ENCODE results near the gene FBXL14. TPM values are rescaled to one million over a fixed set of nuclear protein-coding genes. Genes with fewer than 3 reads are reported as not detected.

FBXL14 gene
- total and polyA plus RNA-seq, 4 donors: 4.4 to 23.0 (median 13.1) TPM

GRCh38 chr12:1553987-1554982 is 40.1 kb downstream of the FBXL14 start:
- no peaks in the 10 kb centered on the region for H3K27me3 ChIP-seq (ENCODE audit: control insufficient read depth in 3 of 3, insufficient read depth in 3 of 3, low read length in 2 of 3)
- no peak for ATAC-seq (ENCODE audit: insufficient read depth, low FRiP score)
- TF ChIP-seq CTCF (IDR thresholded peaks at IDR 0.05; ENCODE audit: control extremely low read depth, extremely low read depth): no peak
- 77 to 87% methylated on average over 14 of the region's 14 CpGs for whole genome bisulfite sequencing, 2 donors
- H3K27ac ChIP-seq (ENCODE audit: low read depth in 1 of 2, low read length in 1 of 2): no peak overlapping the region
- DNase-seq: no peak
- peaks cover 0 to 2% (median 0%) of the 10 kb centered on the region in 5 donors for H3K4me1 ChIP-seq (ENCODE audit: control insufficient read depth in 5 of 5, insufficient read depth in 5 of 5, low read length in 5 of 5)
- no peak overlapping the region for H3K4me3 ChIP-seq
- no peaks in the 10 kb centered on the region for H3K9me3 ChIP-seq (ENCODE audit: control insufficient read depth in 4 of 4, insufficient read depth in 3 of 4, low read length in 3 of 4)
- H3K36me3 ChIP-seq (ENCODE audit: control insufficient read depth in 4 of 4, insufficient read depth in 4 of 4, low read length in 4 of 4): no peaks in the 10 kb centered on the region
- no peak overlapping the region for H3K9ac ChIP-seq (ENCODE audit: insufficient read depth in 1 of 2, low read length in 2 of 2)

GRCh38 chr12:1553536-1553935 is 40.8 kb downstream of the FBXL14 start:
- Histone ChIP-seq H3K9me3 (ENCODE audit: control insufficient read depth in 4 of 4, insufficient read depth in 3 of 4, low read length in 3 of 4) (no peaks in the 10 kb centered on the region), H3K27me3 (ENCODE audit: control insufficient read depth in 3 of 3, insufficient read depth in 3 of 3, low read length in 2 of 3) (no peaks in the 10 kb centered on the region), H3K36me3 (ENCODE audit: control insufficient read depth in 4 of 4, insufficient read depth in 4 of 4, low read length in 4 of 4) (no peaks in the 10 kb centered on the region), H3K27ac (ENCODE audit: low read depth in 1 of 2, low read length in 1 of 2) (no peak overlapping the region), H3K9ac (ENCODE audit: insufficient read depth in 1 of 2, low read length in 2 of 2) (no peak overlapping the region), H3K4me1 (ENCODE audit: control insufficient read depth in 5 of 5, insufficient read depth in 5 of 5, low read length in 5 of 5) (no peaks in the 10 kb centered on the region), H3K4me3 (no peak overlapping the region)
- DNase-seq (no peak), ATAC-seq (ENCODE audit: insufficient read depth, low FRiP score) (no peak)
- WGBS, 2 donors: 85 to 86% methylated on average over 14 of the region's 14 CpGs
- TF ChIP-seq CTCF (IDR thresholded peaks at IDR 0.05; ENCODE audit: control extremely low read depth, extremely low read depth): no peak

GRCh38 chr12:1552911-1553491 is 41.4 kb downstream of the FBXL14 start:
- TF ChIP-seq CTCF (IDR thresholded peaks at IDR 0.05; ENCODE audit: control extremely low read depth, extremely low read depth): no peak
- no peak for DNase-seq
- Histone ChIP-seq H3K4me3 (no peak overlapping the region), H3K9ac (ENCODE audit: insufficient read depth in 1 of 2, low read length in 2 of 2) (no peak overlapping the region), H3K36me3 (ENCODE audit: control insufficient read depth in 4 of 4, insufficient read depth in 4 of 4, low read length in 4 of 4) (no peaks in the 10 kb centered on the region), H3K9me3 (ENCODE audit: control insufficient read depth in 4 of 4, insufficient read depth in 3 of 4, low read length in 3 of 4) (no peaks in the 10 kb centered on the region), H3K27me3 (ENCODE audit: control insufficient read depth in 3 of 3, insufficient read depth in 3 of 3, low read length in 2 of 3) (no peaks in the 10 kb centered on the region), H3K4me1 (ENCODE audit: control insufficient read depth in 5 of 5, insufficient read depth in 5 of 5, low read length in 5 of 5) (no peaks in the 10 kb centered on the region), H3K27ac (ENCODE audit: low read depth in 1 of 2, low read length in 1 of 2) (no peak overlapping the region)
- no peak for ATAC-seq (ENCODE audit: insufficient read depth, low FRiP score)
- 89 to 90% methylated on average over 12 of the region's 12 CpGs for WGBS, 2 donors
